ENCODE results near the gene RAD50. TPM values are rescaled to one million over a fixed set of nuclear protein-coding genes. Genes with fewer than 3 reads are reported as not detected.
"Not testable (repeated sequence)": the region's sequence is repeated elsewhere in the genome, so short reads cannot be mapped to it uniquely, and the experiment has no call there.

RAD50 gene
- polyA plus RNA-seq, 1 of the 3 experiments (the other 2 are of a cell fraction) = 20.0 TPM

GRCh38 chr5:132513618-132514336 lies 43.0 kb upstream of the RAD50 start:
- WGBS (ENCODE audit: low lambda C conversion rate) = 63% methylated on average over 8 of the region's 25 CpGs
- H4K20me1 ChIP-seq (ENCODE audit: insufficient read depth); POLR2A ChIA-PET; H3K4me3 ChIP-seq (ENCODE audit: low read depth in 2 of 2, low read length in 1 of 2); H3F3A ChIP-seq (replicated peaks; ENCODE audit: insufficient read depth); H3K4me1 ChIP-seq (ENCODE audit: control insufficient read depth in 1 of 2, insufficient read depth in 2 of 2, low read depth in 1 of 2, low read length in 1 of 2); H3K4me2 ChIP-seq; H3K9ac ChIP-seq; DNase-seq; CTCF ChIA-PET; H3K9me2 ChIP-seq; H2AFZ ChIP-seq (ENCODE audit: low read depth); H3K27ac ChIP-seq (ENCODE audit: low read depth in 2 of 2, low read length in 1 of 2); H3K27me3 ChIP-seq (ENCODE audit: insufficient read depth); H3K79me2 ChIP-seq (ENCODE audit: insufficient read depth); H3K36me3 ChIP-seq (replicated peaks in 1 of 2; ENCODE audit: control insufficient read depth in 1 of 2, insufficient read depth in 2 of 2, low read length in 1 of 2): not testable (repeated sequence)
- H3K9me3 ChIP-seq = peaks cover 29% of the 10 kb centered on the region

- H3K79me2 ChIP-seq (ENCODE audit: insufficient read depth); H3K4me1 ChIP-seq (ENCODE audit: control insufficient read depth in 1 of 2, insufficient read depth in 2 of 2, low read depth in 1 of 2, low read length in 1 of 2); H3K4me3 ChIP-seq (ENCODE audit: low read depth in 2 of 2, low read length in 1 of 2); H3K9ac ChIP-seq; H2AFZ ChIP-seq (ENCODE audit: low read depth); H4K20me1 ChIP-seq (ENCODE audit: insufficient read depth); H3K27ac ChIP-seq (ENCODE audit: low read depth in 2 of 2, low read length in 1 of 2); POLR2A ChIA-PET; DNase-seq; H3K27me3 ChIP-seq (ENCODE audit: insufficient read depth); H3K4me2 ChIP-seq; H3K9me2 ChIP-seq; H3K36me3 ChIP-seq (replicated peaks in 1 of 2; ENCODE audit: control insufficient read depth in 1 of 2, insufficient read depth in 2 of 2, low read length in 1 of 2); H3K9me3 ChIP-seq; CTCF ChIA-PET; H3F3A ChIP-seq (replicated peaks; ENCODE audit: insufficient read depth): not testable (repeated sequence)
- whole genome bisulfite sequencing (ENCODE audit: low lambda C conversion rate) = 17% methylated on average over 1 of the region's 1 CpG
These were observed 34.7 kb upstream of the RAD50 start for GRCh38 chr5:132522067-132522466.

GRCh38 chr5:132524877-132525276 lies 31.9 kb upstream of the RAD50 start:
- H3K4me1 ChIP-seq (ENCODE audit: control insufficient read depth in 1 of 2, insufficient read depth in 2 of 2, low read depth in 1 of 2, low read length in 1 of 2); H4K20me1 ChIP-seq (ENCODE audit: insufficient read depth); H3K9ac ChIP-seq; H3K4me3 ChIP-seq (ENCODE audit: low read depth in 2 of 2, low read length in 1 of 2); H3K79me2 ChIP-seq (ENCODE audit: insufficient read depth); H3K9me2 ChIP-seq; H3K36me3 ChIP-seq (replicated peaks in 1 of 2; ENCODE audit: control insufficient read depth in 1 of 2, insufficient read depth in 2 of 2, low read length in 1 of 2); POLR2A ChIA-PET; H3K27me3 ChIP-seq (ENCODE audit: insufficient read depth); H3K9me3 ChIP-seq; H3F3A ChIP-seq (replicated peaks; ENCODE audit: insufficient read depth); DNase-seq; H3K27ac ChIP-seq (ENCODE audit: low read depth in 2 of 2, low read length in 1 of 2); H2AFZ ChIP-seq (ENCODE audit: low read depth); H3K4me2 ChIP-seq: not testable (repeated sequence)
- WGBS (ENCODE audit: low lambda C conversion rate) = 51% methylated on average over 5 of the region's 5 CpGs
- CTCF ChIA-PET = interaction anchor here (0.8 to 5.1 kb wide), 5 partner anchors 13 to 297 kb away, joined by 3 to 88 read pairs (median 38); no protein-coding TSS in a partner anchor

- Histone ChIP-seq H3K4me1 (ENCODE audit: control insufficient read depth in 1 of 2, insufficient read depth in 2 of 2, low read depth in 1 of 2, low read length in 1 of 2) (no peaks in the 10 kb centered on the region; a peak in 1 of 4 replicates), H3K27ac (ENCODE audit: low read depth in 2 of 2, low read length in 1 of 2) (no peak overlapping the region), H3K9ac (no peak overlapping the region), H3K4me3 (ENCODE audit: low read depth in 2 of 2, low read length in 1 of 2) (no peak overlapping the region), H3K4me2 (no peak overlapping the region), H4K20me1 (ENCODE audit: insufficient read depth) (no peaks in the 10 kb centered on the region), H3F3A (replicated peaks; ENCODE audit: insufficient read depth) (no peaks in the 10 kb centered on the region), H3K36me3 (replicated peaks in 1 of 2; ENCODE audit: control insufficient read depth in 1 of 2, insufficient read depth in 2 of 2, low read length in 1 of 2) (no peaks in the 10 kb centered on the region), H3K9me2 (no peaks in the 10 kb centered on the region), H2AFZ (ENCODE audit: low read depth) (no peak overlapping the region), H3K27me3 (ENCODE audit: insufficient read depth) (no peaks in the 10 kb centered on the region), H3K9me3 (0 out of 2 replicates have a peak, but pooled peaks cover 7% of the 10 kb centered on the region), H3K79me2 (ENCODE audit: insufficient read depth) (no peaks in the 10 kb centered on the region)
- ChIA-PET CTCF (interaction anchor here (1.2 to 5.1 kb wide), 13 partner anchors 12 to 358 kb away, joined by 4 to 88 read pairs (median 15); partner anchors contain the start of genes SHROOM1 and SOWAHA), POLR2A (no interaction called here)
- TF ChIP-seq FOXJ3 (CRISPR knock-in tag; IDR thresholded peaks at IDR 0.05) (no peak), EP300 (IDR thresholded peaks at IDR 0.05; ENCODE audit: borderline replicate concordance in 1 of 2, low read depth in 1 of 2, low read length in 1 of 2) (no peak), MAX (IDR thresholded peaks at IDR 0.05; ENCODE audit: low read depth) (no peak), TAF1 (IDR thresholded peaks at IDR 0.05; ENCODE audit: borderline replicate concordance, low read depth, low read length) (no peak), NRF1 (IDR thresholded peaks at IDR 0.05; ENCODE audit: low read depth, low read length) (no peak), JUND (IDR thresholded peaks at IDR 0.05) (no peak), TCF12 (IDR thresholded peaks at IDR 0.05) (no peak)
- no peak for DNase-seq
These were observed 31.5 kb upstream of the RAD50 start for GRCh38 chr5:132525299-132525724.
